Mucosa of descending colon (tissue), 3 donors: ENCODE results near the gene TMEM244. TPM values are rescaled to one million over a fixed set of nuclear protein-coding genes. Genes with fewer than 3 reads are reported as not detected.
A peak's percentile ranks its signal among the peaks of the same experiment; 100 is the strongest.

Experiments
- ATAC-seq: fragments of 200-7000 bp; cut with Tn5 transposase; one replicate; pipeline ENCODE4 v1.9.1; 2020; ENCODE audit warnings: mild to moderate bottlenecking, moderate library complexity
- DNase-seq, 3 donors: peaks; one replicate each; pipeline ENCODE4 v3.0.0-alpha.2; 2020
- H3K36me3 ChIP-seq: fragments of 200-600 bp; one replicate; pipeline ENCODE4 v1.8.0; 2021; ENCODE audit warnings: low read depth, mild to moderate bottlenecking
- H3K4me1 ChIP-seq: fragments of 200-600 bp; one replicate; pipeline ENCODE4 v1.8.0; 2021; ENCODE audit warnings: low read depth, mild to moderate bottlenecking
- H3K4me3 ChIP-seq: fragments of 200-600 bp; one replicate; pipeline ENCODE4 v1.8.0; 2021; ENCODE audit warnings: mild to moderate bottlenecking
- H3K9me3 ChIP-seq: fragments of 200-600 bp; one replicate; pipeline ENCODE4 v1.8.0; 2021; ENCODE audit warnings: mild to moderate bottlenecking
- CTCF ChIP-seq: fragments of 200-600 bp; IDR thresholded peaks from one replicate; pipeline ENCODE4 v1.8.0; 2022; ENCODE audit warnings: antibody characterized with exemption, mild to moderate bottlenecking
- intact Hi-C, 2 donors: fragments of 100-400 bp; cut with DNase I in 1 of 2; cut with micrococcal nuclease in 1 of 2; formaldehyde crosslinking; loops; one replicate each; pipeline versions ENCODE4 v1.11.0 to v1.11.1; 2022; cut with DNase I, micrococcal nuclease
- total RNA-seq, 3 donors: library from RNA; stranded (reverse); fragmentation: NEBNext Ultra II Directional in 2 of 3; extraction: Animal tissue kit (Norgen Biotek cat#: 25700) in 2 of 3; gene quantifications; one replicate each; pipeline versions ENCODE4 v1.2.1 to v1.2.4, GENCODE V29; 2021 to 2023
- donor health status: DM: no; HTN: no; CAD: no; lungs with moderate emphysema.
- donor health status: DM: no; HTN: no; CAD: no.
- donor health status: DM: no; HTN: yes; CAD: no.

TMEM244 gene
- total RNA-seq, 3 donors from 2014 or later: not detected

- no peak for DNase-seq
- TF ChIP-seq CTCF: no peak
- H3K36me3 ChIP-seq: no peaks in the 10 kb centered on the region
- intact Hi-C loops: no loop called here
- ATAC-seq: no peak
- no peaks in the 10 kb centered on the region for H3K9me3 ChIP-seq
- no peaks in the 10 kb centered on the region for H3K4me1 ChIP-seq
- H3K4me3 ChIP-seq: no peak overlapping the region
Observed at GRCh38 chr6:129902681-129903080, 41.6 kb upstream of the TMEM244 start.

- H3K36me3 ChIP-seq: no peaks in the 10 kb centered on the region
- no peak for DNase-seq
- intact Hi-C loops: no loop called here
- no peaks in the 10 kb centered on the region for H3K4me1 ChIP-seq
- H3K4me3 ChIP-seq: no peak overlapping the region
- no peak for TF ChIP-seq CTCF
- no peaks in the 10 kb centered on the region for H3K9me3 ChIP-seq
- ATAC-seq: no peak
Observed at GRCh38 chr6:129901910-129902309, 40.8 kb upstream of the TMEM244 start.

GRCh38 chr6:129895692-129896091 lies 34.6 kb upstream of the TMEM244 start:
- no peak for TF ChIP-seq CTCF

GRCh38 chr6:129894921-129895320 lies 33.8 kb upstream of the TMEM244 start:
- no peak for TF ChIP-seq CTCF
- Histone ChIP-seq H3K4me3 (no peak overlapping the region), H3K36me3 (no peaks in the 10 kb centered on the region), H3K4me1 (no peaks in the 10 kb centered on the region), H3K9me3 (no peaks in the 10 kb centered on the region)
- intact Hi-C loops: loop anchor here in 1 of 2 donors (10.0 kb wide), 1 partner anchor 130 kb away; no protein-coding TSS in a partner anchor
- DNase-seq (no peak), ATAC-seq (no peak)

More at GRCh38 chr6:129895692-129896091, 34.6 kb upstream of the TMEM244 start:
- intact Hi-C loops: loop anchor here in 1 of 2 donors (10.0 kb wide), 1 partner anchor 129 kb away; no protein-coding TSS in a partner anchor
- H3K9me3 ChIP-seq: no peaks in the 10 kb centered on the region
- H3K4me1 ChIP-seq: no peaks in the 10 kb centered on the region
- H3K36me3 ChIP-seq: no peaks in the 10 kb centered on the region
- DNase-seq (no peak), ATAC-seq (no peak)
- H3K4me3 ChIP-seq: no peak overlapping the region

- Histone ChIP-seq H3K4me3 (no peak overlapping the region), H3K4me1 (no peaks in the 10 kb centered on the region), H3K9me3 (no peaks in the 10 kb centered on the region), H3K36me3 (no peaks in the 10 kb centered on the region)
- no peak for ATAC-seq
- intact Hi-C loops: loop anchor here in 1 of 2 donors (10.0 kb wide), 1 partner anchor 131 kb away; no protein-coding TSS in a partner anchor
- DNase-seq: peak in 1 of 3 donors; percentile 23
- TF ChIP-seq CTCF: no peak
Observed at GRCh38 chr6:129893640-129894039, 32.5 kb upstream of the TMEM244 start.

- Histone ChIP-seq H3K4me3 (no peak overlapping the region), H3K9me3 (no peaks in the 10 kb centered on the region), H3K4me1 (no peaks in the 10 kb centered on the region), H3K36me3 (no peaks in the 10 kb centered on the region)
- TF ChIP-seq CTCF: no peak
- DNase-seq: no peak
- intact Hi-C loops: loop anchor here in 1 of 2 donors (10.0 kb wide), 1 partner anchor 134 kb away; no protein-coding TSS in a partner anchor
- ATAC-seq: no peak
Observed at GRCh38 chr6:129890701-129891100, 29.6 kb upstream of the TMEM244 start.
